DOHH2 (cell line): Measurements from ENCODE around the gene KCNJ15.

Experiments used
- H3F3A ChIP-seq: fragments of 200-600 bp; sonication (generic), shearing (Covaris generic); 2 replicates; pipeline ENCODE4 v1.6.0; 2016; ENCODE audit warnings: antibody characterized with exemption, mild to moderate bottlenecking; ENCODE audit not compliant: control insufficient read depth, insufficient read depth
- H3K27ac ChIP-seq: fragments of 200-600 bp; sonication (generic); 2 replicates; pipeline ENCODE4 v1.5.1; 2014; ENCODE audit warnings: low read depth, mild to moderate bottlenecking, low read length, moderate library complexity
- H3K27me3 ChIP-seq: fragments of 200-600 bp; sonication (generic); 2 replicates; pipeline ENCODE4 v1.6.1; 2014; ENCODE audit warnings: mild to moderate bottlenecking, low read length, mixed read lengths; ENCODE audit not compliant: control insufficient read depth
- H3K36me3 ChIP-seq: fragments of 200-600 bp; sonication (generic); 2 replicates; pipeline ENCODE4 v1.6.1; 2014; ENCODE audit warnings: mild to moderate bottlenecking, low read length, moderate library complexity, mixed read lengths; ENCODE audit not compliant: control insufficient read depth
- H3K4me1 ChIP-seq: fragments of 200-600 bp; sonication (generic); 2 replicates; pipeline ENCODE4 v1.6.1; 2014; ENCODE audit warnings: mild to moderate bottlenecking, low read length, mixed read lengths; ENCODE audit not compliant: control insufficient read depth
- H3K4me2 ChIP-seq: fragments of 200-600 bp; sonication (generic); 2 replicates; pipeline ENCODE4 v1.6.0; 2014; ENCODE audit warnings: mild to moderate bottlenecking, low read length, moderate library complexity
- H3K4me3 ChIP-seq: fragments of 200-600 bp; sonication (generic); 2 replicates; pipeline ENCODE4 v1.5.1; 2014; ENCODE audit warnings: mild to moderate bottlenecking, low read length, mixed read lengths
- H3K79me2 ChIP-seq: fragments of 200-600 bp; sonication (generic); 2 replicates; pipeline ENCODE4 v1.6.1; 2014; ENCODE audit warnings: mild to moderate bottlenecking, low read length, mixed read lengths; ENCODE audit not compliant: control insufficient read depth
- H3K9me2 ChIP-seq: fragments of 200-600 bp; sonication (generic); replicated peaks from 2 replicates; pipeline ENCODE4 v1.6.1; 2014; ENCODE audit warnings: mild to moderate bottlenecking, low read length, mixed read lengths; ENCODE audit not compliant: control insufficient read depth
- H3K9me3 ChIP-seq: fragments of 200-600 bp; sonication (generic); 2 replicates; pipeline ENCODE4 v1.6.1; 2014; ENCODE audit warnings: antibody characterized with exemption, low read length, mixed read lengths; ENCODE audit not compliant: control insufficient read depth, insufficient read depth
- H4K20me1 ChIP-seq: fragments of 200-600 bp; sonication (generic); 2 replicates; pipeline ENCODE4 v1.6.0; 2014; ENCODE audit warnings: low read depth, mild to moderate bottlenecking, antibody characterized with exemption, low read length, moderate library complexity; ENCODE audit not compliant: control insufficient read depth, insufficient read depth
- EZH2phosphoT487 ChIP-seq: fragments of 200-600 bp; sonication (generic); IDR thresholded peaks from 2 replicates; pipeline ENCODE4 v1.6.1; 2017; ENCODE audit warnings: borderline replicate concordance, mild to moderate bottlenecking, antibody characterized with exemption, low read length, moderate library complexity, mixed read lengths
- TF ChIP-seq, protein P1 (sequence below): fragments of 200-600 bp; sonication (generic); IDR thresholded peaks from one replicate; pipeline ENCODE4 v1.5.1; 2014; ENCODE audit warnings: antibody characterized with exemption, mild to moderate bottlenecking, low read depth, low read length; ENCODE audit not compliant: poor library complexity, severe bottlenecking

KCNJ15 gene

DNA sequence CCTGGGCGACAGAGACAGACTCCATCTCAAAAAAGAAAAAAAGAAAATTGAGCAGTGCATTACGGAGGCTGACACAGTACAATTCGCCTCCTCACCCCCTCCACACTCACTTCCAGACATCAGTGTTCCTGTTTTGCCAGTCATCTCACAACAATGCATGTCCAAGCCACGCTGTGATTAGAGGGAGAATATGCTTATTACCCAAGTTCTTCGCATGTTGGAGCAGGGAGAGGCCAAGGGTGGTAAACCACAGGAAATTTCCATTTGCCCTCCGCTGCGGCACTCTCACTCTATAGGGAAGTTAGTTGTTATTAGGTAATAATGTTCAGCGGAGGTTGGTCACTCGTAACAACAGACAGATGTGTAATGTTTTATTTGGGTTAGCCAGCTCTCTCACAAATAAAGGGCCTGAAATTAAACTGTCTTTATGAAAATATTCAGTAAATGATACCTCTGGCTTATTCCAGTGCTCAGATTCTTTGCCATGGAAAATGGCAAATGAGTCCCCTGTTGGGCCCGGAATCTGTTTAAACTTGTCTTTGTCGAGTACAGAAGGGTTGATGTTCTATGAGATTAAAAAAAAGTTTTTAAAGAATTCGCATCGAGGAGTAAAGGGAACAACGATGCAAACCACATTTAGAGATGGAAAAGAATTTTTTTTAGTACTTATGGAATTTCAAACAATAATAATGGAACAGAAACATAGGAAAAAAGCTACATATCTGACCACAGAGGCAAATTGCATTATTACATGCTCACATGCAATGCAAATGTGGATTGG lies 33.1 kb downstream of the KCNJ15 start:
- H3K4me3 ChIP-seq = no peak overlapping the region
- no peak overlapping the region for H3K4me2 ChIP-seq
- H3K9me2 ChIP-seq = no peaks in the 10 kb centered on the region
- no peak overlapping the region for H3K27ac ChIP-seq
- no peaks in the 10 kb centered on the region for H3K36me3 ChIP-seq
- no peaks in the 10 kb centered on the region for H3K4me1 ChIP-seq
- H4K20me1 ChIP-seq = no peaks in the 10 kb centered on the region
- H3K9me3 ChIP-seq = no peaks in the 10 kb centered on the region
- no peaks in the 10 kb centered on the region; the same call in 1 of the 2 replicates for H3K27me3 ChIP-seq
- H3F3A ChIP-seq = no peaks in the 10 kb centered on the region
- no peak for TF ChIP-seq EZH2phosphoT487
- TF ChIP-seq, protein P1, sequence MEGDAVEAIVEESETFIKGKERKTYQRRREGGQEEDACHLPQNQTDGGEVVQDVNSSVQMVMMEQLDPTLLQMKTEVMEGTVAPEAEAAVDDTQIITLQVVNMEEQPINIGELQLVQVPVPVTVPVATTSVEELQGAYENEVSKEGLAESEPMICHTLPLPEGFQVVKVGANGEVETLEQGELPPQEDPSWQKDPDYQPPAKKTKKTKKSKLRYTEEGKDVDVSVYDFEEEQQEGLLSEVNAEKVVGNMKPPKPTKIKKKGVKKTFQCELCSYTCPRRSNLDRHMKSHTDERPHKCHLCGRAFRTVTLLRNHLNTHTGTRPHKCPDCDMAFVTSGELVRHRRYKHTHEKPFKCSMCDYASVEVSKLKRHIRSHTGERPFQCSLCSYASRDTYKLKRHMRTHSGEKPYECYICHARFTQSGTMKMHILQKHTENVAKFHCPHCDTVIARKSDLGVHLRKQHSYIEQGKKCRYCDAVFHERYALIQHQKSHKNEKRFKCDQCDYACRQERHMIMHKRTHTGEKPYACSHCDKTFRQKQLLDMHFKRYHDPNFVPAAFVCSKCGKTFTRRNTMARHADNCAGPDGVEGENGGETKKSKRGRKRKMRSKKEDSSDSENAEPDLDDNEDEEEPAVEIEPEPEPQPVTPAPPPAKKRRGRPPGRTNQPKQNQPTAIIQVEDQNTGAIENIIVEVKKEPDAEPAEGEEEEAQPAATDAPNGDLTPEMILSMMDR = no peak
- H3K79me2 ChIP-seq = no peaks in the 10 kb centered on the region

DNA sequence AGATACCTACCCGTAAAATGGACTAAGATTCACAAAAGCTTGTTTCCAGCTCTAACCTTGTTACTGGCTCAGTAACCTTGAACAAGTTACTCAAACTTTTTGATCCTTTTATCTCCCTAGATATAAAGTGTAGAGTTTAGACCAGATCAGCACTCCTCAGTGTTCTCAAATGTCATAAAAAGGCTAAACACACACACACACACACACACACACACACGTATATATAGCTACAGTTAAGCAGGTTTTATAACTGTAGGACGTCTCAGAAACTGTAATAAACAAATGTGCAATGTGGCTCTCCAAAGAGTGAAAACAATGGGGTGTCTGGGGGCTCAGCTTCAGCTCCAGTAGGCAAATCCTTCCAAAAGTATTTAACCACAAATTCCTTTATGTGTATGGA lies 34.0 kb downstream of the KCNJ15 start:
- no peak overlapping the region for H3K27ac ChIP-seq
- H3K36me3 ChIP-seq = no peaks in the 10 kb centered on the region
- H3K9me2 ChIP-seq = no peaks in the 10 kb centered on the region
- H3F3A ChIP-seq = no peaks in the 10 kb centered on the region
- no peaks in the 10 kb centered on the region for H3K9me3 ChIP-seq
- H3K4me1 ChIP-seq = no peaks in the 10 kb centered on the region
- H3K79me2 ChIP-seq = no peaks in the 10 kb centered on the region
- H3K4me3 ChIP-seq = no peak overlapping the region
- TF ChIP-seq, protein P1 = no peak
- no peak for TF ChIP-seq EZH2phosphoT487
- H3K27me3 ChIP-seq = no peaks in the 10 kb centered on the region; the same call in 1 of the 2 replicates
- no peak overlapping the region for H3K4me2 ChIP-seq
- no peaks in the 10 kb centered on the region for H4K20me1 ChIP-seq

DNA sequence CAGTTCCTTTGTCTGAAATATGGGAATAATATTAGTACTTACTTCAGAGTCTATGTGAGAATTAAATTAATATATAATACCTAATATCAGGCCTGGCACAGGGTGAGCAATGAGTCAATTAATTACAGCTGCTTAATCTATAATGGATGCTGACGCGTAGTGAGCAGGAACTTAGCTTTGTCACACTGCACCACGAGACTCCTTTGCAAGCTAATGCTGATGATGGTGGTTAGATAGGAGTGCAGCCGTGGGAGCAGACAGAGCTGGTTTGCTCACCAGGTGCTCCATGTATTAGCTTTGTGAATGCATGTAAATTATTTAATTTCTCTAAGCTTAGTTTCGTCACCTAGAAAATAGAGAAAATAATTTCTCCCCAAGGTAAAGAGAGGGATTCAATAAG lies 35.1 kb downstream of the KCNJ15 start:
- no peak overlapping the region for H3K4me2 ChIP-seq
- no peaks in the 10 kb centered on the region for H3K36me3 ChIP-seq
- H3K4me1 ChIP-seq = no peaks in the 10 kb centered on the region
- no peaks in the 10 kb centered on the region for H3K9me3 ChIP-seq
- no peaks in the 10 kb centered on the region for H4K20me1 ChIP-seq
- H3F3A ChIP-seq = no peaks in the 10 kb centered on the region
- no peaks in the 10 kb centered on the region for H3K79me2 ChIP-seq
- no peak overlapping the region for H3K4me3 ChIP-seq
- H3K27ac ChIP-seq = no peak overlapping the region
- TF ChIP-seq, protein P1 = no peak
- no peak for TF ChIP-seq EZH2phosphoT487
- no peaks in the 10 kb centered on the region; the same call in 1 of the 2 replicates for H3K27me3 ChIP-seq
- H3K9me2 ChIP-seq = no peaks in the 10 kb centered on the region
